Erythroblast (primary cell): ENCODE results near the gene MYO10.

ENCODE experiments used
- GATA1 ChIP-seq: IDR thresholded peaks from 2 replicates; pipeline ENCODE4 v1.6.1; 2011; ENCODE audit warnings: low read depth, mild to moderate bottlenecking, control low read depth, low read length, moderate library complexity
- POLR2A ChIP-seq: IDR thresholded peaks from 2 replicates; pipeline ENCODE4 v1.6.1; 2011; ENCODE audit warnings: mild to moderate bottlenecking, low read length

GRCh38 chr5:16808021-16808420 is 128.1 kb downstream of the MYO10 start:
- TF ChIP-seq POLR2A (no peak), GATA1 (no peak)
